ENCODE measurements around the gene ANGEL1.
A peak's percentile ranks its signal among the peaks of the same experiment; 100 is the strongest.

Gene ANGEL1

DNA sequence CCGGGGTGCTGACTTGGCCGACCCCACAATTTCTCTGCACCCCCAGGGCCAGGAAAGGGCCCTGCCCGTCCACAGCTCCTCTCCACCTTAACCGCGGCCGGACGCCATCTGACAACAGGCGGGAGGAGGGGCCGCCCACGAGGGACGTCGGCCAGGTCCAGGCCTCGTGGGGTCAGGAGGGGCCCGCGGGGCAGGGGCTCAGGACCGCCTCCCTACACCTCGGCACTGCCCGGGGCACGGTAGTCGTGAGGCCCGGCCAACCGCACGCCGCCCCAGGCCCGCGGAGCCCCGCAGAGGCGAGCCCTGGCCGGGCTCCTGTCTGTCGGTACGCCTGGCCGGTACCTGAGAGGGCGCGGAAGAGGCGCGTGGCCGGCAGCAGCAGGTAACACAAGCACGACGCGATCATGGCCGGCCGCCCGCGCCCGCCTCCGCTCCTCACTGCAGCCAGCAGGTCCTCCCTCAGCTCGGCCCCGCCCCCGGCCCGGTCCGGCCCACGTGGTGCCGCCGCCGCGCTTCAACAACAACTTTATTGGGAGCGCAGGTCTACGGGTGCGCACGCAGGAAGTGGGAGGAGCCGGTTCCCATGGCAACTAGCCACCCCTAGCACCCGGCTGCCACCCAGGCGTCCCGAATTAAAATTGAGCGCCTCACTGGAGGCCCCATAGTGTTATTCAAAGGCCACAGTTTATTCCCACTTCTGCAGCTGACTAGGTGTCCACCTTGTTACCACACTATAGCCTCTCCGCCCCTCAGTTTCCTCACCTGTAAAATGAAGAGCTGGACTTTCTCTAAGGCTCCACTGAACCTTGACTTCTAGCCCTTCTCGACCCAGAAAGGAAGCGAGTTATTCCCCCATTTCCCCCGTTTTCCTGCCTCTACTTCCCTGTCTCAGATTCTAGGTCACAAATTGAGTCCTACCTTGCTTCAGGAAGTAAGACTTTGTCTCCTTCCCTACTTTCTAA is at the start of gene ANGEL1:
TSS of gene ANGEL1 (minus strand) at position 461 of the 962 bp plus-strand sequence. CDS start at position 406, 55 bp downstream.
- DNase-seq: peak; percentile 95 to 97

GRCh38 chr14:76861574-76862255 is 49.0 kb upstream of the ANGEL1 start:
- DNase-seq: no peak

- DNase-seq: no peak
Observed at GRCh38 chr14:76856769-76857168, 44.1 kb upstream of the ANGEL1 start.

DNA sequence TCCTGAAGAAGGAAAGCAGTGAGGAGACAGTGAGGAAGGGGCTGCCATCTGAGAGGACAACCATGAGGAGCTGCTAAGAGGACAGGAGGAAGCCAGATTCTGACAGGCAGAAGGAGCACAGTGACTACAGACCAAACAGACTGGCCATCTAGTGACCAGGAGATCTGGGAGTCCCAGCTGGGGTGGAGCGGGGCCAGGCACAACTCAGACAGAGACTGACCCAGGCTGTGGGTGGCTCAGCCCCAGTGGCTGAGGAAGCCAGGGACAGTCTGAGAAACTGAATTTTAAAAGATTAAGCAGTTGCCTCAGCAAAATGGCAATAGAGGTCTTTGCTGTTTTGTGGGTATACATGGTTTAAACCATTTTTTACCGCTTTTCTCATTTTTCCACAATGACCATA is 42.4 kb upstream of the ANGEL1 start:
- DNase-seq: no peak

DNA sequence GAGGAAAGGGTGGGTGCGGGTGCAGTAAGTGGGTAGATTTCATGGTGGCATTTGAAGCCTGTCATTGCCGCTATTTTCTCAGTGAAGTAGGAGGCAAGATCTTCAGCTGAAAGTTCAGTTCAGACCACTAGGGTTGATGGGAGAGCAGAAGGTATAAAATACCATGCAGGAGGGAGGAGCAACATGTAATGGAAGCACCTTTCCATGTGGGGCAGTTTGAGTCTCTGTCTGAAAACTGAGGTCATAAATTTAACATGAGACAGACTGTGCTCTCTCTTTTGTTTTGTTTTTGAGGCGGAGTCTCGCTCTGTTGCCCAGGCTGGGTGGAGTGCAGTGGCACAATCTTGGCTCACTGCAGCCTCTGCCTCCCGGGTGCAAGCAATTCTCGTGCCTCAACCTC is 36.2 kb upstream of the ANGEL1 start:
- DNase-seq: no peak

DNA sequence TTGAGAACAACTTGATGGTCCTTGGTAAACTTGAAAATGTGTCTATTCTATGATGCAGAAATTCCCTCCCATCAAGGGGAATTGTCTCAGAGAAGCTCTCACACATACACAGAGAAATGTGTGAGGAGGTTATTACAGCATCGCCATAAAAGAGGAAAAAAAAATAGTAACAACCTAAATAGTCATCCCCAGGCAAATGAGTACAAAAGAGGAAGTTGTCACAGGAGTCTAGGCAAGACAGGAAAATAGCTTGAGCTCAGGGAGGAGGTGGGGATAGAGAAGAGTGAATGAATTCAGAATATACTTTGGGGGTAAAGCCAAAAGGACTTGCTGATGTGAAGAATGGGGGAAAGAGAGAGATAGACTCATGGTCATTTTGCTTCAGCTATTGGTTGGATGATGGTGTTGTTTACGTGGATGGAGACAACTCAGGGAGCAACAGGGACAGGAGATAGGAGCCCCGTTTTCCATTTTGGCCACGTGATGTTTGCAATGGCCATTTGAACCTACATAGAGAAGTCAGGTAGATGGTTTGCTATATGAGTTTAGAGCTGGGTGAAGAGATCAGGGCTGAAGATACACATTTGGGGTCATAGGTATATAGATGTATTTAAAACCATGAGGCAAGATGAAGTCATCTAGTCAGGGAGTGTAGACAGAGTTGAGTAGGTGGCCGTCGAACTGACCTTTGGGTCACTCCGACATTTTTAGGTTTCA is 33.8 kb upstream of the ANGEL1 start:
- no peak for DNase-seq

- peak; percentile 37 to 67 for DNase-seq
Observed at GRCh38 chr14:76844223-76844622, 31.5 kb upstream of the ANGEL1 start.

GRCh38 chr14:76842414-76842813 is 29.7 kb upstream of the ANGEL1 start:
- no peak for DNase-seq

GRCh38 chr14:76837524-76837923 is 24.8 kb upstream of the ANGEL1 start:
- DNase-seq: no peak

- DNase-seq: no peak
Observed at GRCh38 chr14:76836029-76836630, 23.4 kb upstream of the ANGEL1 start.

- no peak for DNase-seq
Observed at GRCh38 chr14:76834241-76834661, 21.6 kb upstream of the ANGEL1 start.

GRCh38 chr14:76833011-76833410 is 20.3 kb upstream of the ANGEL1 start:
- DNase-seq: no peak

DNA sequence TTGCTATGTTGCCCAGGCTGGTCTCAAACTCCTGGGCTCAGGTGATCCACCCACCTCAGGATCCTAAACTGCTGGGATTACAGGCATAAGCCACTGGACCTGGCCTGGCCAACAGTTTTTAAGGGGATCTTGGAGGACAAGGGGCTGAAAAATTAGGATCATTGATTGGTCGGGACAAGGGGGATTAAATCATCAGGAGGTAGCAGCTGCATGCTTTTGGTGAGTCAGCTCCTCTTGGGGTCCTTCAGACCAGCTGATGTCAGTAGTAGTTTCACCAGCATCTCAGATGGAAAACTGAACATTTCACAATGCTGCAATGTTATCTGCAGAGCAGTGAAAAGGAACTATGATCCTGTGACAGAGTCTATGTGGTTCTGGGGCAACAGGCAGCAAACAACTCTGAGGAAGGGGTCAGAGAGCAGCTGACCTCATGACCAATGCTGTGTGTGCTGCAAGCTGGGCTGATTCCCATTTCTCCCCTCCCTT is 19.9 kb upstream of the ANGEL1 start:
- DNase-seq: no peak

DNA sequence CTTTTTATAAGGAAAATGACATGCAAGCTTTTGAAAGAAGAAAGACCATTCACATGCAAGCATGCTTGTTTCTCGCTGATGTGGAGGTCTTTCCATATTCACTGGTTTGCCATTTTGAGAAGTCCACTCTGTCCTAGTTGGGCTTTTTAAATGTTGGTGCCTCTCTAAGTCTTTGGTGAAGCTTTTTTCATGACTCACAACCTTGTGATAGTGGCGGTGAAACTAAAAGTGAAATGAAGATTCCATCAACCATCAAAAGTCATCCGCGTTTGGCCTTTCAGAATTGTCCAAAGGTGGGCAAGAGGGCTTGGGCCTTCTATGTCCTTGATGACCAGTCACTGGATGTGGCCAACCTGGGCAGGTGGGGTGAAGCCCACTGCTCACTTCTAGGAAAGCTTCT is 17.9 kb upstream of the ANGEL1 start:
- DNase-seq: no peak

DNA sequence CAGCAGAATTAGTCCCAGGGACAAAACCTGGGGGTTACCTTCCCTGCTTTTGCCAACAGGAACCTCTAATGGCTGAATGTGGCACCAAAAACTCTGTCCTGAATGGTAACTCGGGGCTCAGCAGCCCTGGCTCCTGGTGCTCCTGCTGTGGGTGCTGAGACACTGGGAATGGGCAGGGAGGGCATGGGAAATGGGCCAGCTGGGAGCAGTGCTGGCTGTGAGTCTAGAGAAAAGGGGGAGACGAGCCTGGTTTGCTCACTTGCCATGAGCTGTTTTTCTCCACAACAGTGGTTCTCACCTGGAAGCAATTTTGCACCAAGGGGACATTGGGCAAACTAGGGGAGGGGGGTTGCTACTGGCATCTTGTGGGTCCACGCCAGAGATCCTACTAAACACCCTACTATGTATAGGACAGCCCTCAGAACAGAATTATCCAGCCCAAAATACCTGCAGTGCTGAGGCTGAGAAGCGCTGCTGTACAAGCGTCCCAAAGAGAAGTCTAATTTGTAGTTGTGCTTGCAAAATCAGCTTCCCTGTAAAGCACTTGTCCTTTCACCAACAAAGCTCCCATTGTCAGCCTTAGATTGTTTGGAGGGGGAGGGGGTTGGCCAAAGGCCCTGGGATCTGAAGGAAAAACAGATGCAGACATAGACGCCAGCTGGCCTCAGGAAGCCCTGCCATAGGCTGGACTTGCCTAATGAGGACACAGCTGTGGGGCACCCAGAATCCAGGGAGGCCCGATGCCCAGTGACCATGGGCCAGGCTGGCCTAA is 17.2 kb upstream of the ANGEL1 start:
- no peak for DNase-seq

- no peak for DNase-seq
Observed at GRCh38 chr14:76829013-76829365, 16.3 kb upstream of the ANGEL1 start.

GRCh38 chr14:76828339-76829012 is 15.8 kb upstream of the ANGEL1 start:
- no peak for DNase-seq

DNA sequence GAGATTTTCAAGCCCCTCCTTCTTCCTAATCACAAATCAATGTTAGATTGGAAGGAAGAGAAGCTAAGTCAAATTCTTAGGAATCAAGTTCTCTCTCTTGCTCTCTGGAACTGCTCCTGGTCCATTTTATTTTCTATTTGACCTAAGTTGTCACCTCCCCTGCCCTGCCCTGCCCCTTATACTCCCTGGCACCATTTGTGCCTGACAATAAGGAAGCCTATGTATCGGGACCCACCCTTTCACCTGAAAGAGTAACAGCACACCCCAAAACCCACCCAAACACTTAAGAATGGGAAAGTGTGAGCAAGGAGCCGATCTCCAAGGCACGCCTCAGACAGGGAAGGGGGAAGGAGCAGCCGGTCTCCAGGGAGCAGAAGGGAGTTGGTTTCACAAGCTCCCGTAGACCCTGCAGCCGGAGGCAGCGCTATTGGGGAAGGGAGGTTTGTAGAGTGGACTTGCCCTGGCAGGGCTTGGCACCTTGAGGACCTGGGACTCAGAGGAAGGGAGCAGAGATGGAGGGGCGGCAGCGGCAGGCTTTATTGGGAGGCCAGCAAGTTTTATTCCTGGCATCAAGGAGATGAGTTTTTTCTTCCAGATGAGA is 15.1 kb upstream of the ANGEL1 start:
- no peak for DNase-seq

DNA sequence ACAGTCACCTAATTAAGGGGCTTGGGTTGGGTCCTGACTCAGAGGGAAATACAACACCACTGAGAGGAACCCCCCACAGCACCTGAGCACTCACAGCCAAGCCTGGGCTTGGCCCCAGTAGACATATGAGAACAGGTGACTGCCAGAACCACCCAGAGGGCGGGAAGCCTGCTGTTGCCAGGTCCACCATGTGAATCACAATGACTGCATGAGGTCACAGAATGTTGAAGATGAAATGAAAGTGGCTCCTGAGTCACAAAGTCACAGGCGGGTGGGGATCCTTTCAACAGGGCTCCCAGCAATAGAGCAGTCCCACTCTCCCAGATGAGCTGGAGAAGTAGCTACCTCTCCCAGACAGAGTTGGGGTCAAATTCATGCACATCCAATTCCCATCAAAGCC is 13.4 kb upstream of the ANGEL1 start, which contains the start of gene LRRC74A:
TSS of gene LRRC74A (plus strand) at position 287 of the 400 bp plus-strand sequence. CDS start 290 bp downstream, outside the sequence.
- DNase-seq: peak in 1 of 2 experiments; percentile 7

DNA sequence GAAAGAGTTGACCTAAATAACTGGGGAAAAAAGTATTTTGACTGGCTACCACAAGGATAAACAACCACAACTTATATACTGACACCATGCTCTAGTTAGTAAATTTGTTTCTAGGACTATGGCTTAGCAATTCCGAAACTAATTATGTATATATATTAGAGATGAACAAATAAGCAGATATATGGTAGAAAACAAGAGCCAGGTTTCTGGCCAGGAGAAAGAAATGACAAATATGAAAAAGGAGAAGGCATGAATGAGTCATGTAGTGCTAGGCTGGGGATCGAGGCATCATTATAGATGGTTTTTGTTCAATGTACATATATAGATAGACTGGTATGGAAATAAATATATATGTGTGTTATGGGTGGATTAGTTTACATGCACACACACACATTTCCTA is 8.0 kb upstream of the ANGEL1 start:
- no peak for DNase-seq
